HG03558 (cell line): ENCODE data around the gene ANAPC5.
"Not testable (repeated sequence)": the region's sequence is repeated elsewhere in the genome, so short reads cannot be mapped to it uniquely, and the experiment has no call there.

Experiments used
- ATAC-seq: cut with Tn5 transposase; IDR thresholded peaks from one replicate; pipeline ENCODE4 v1.9.1; 2021; ENCODE audit warnings: moderate number of reproducible peaks; ENCODE audit not compliant: unreplicated experiment; ENCODE audit errors: extremely low read depth

Gene ANAPC5

GRCh38 chr12:121323908-121324307, 28.3 kb downstream of the ANAPC5 start:
- ATAC-seq, result no peak

- no peak for ATAC-seq
Measured at GRCh38 chr12:121318121-121318520, 34.1 kb downstream of the ANAPC5 start.

GRCh38 chr12:121314431-121314830, 37.8 kb downstream of the ANAPC5 start:
- no peak for ATAC-seq

GRCh38 chr12:121310231-121310630, 42.0 kb downstream of the ANAPC5 start:
- ATAC-seq, result not testable (repeated sequence)

- ATAC-seq, result not testable (repeated sequence)
Measured at GRCh38 chr12:121307397-121307796, 44.8 kb downstream of the ANAPC5 start.

- no peak for ATAC-seq
Measured at GRCh38 chr12:121304306-121304705, 47.9 kb downstream of the ANAPC5 start.

- no peak for ATAC-seq
Measured at GRCh38 chr12:121301876-121302275, 50.3 kb downstream of the ANAPC5 start.

- no peak for ATAC-seq
Measured at GRCh38 chr12:121300083-121300819, 52.0 kb downstream of the ANAPC5 start.

GRCh38 chr12:121299662-121300061, 52.5 kb downstream of the ANAPC5 start:
- ATAC-seq, result no peak

GRCh38 chr12:121298411-121298810, 53.8 kb downstream of the ANAPC5 start:
- ATAC-seq, result not testable (repeated sequence)

GRCh38 chr12:121297435-121297991, 54.7 kb downstream of the ANAPC5 start:
- no peak for ATAC-seq

- ATAC-seq, result peak; percentile 41
Measured at GRCh38 chr12:121296618-121297434, 55.4 kb downstream of the ANAPC5 start, which contains the start of gene CAMKK2. Gene CAMKK2, minus strand, starts transcription at chr12:121296709. Its CDS starts 22,183 bp downstream, at chr12:121274526.

GRCh38 chr12:121295746-121296617, 56.2 kb downstream of the ANAPC5 start:
- peak; percentile 15 for ATAC-seq

GRCh38 chr12:121295116-121295745, 57.0 kb downstream of the ANAPC5 start:
- no peak for ATAC-seq

GRCh38 chr12:121294151-121294889, 57.9 kb downstream of the ANAPC5 start:
- ATAC-seq, result no peak

- ATAC-seq, result no peak
Measured at GRCh38 chr12:121293603-121294002, 58.6 kb downstream of the ANAPC5 start.

GRCh38 chr12:121290410-121290809, 61.8 kb downstream of the ANAPC5 start:
- no peak for ATAC-seq

- no peak for ATAC-seq
Measured at GRCh38 chr12:121289962-121290361, 62.2 kb downstream of the ANAPC5 start.

- no peak for ATAC-seq
Measured at GRCh38 chr12:121288986-121289385, 63.2 kb downstream of the ANAPC5 start.
